ENCODE results near the gene FAM124A. TPM values are rescaled to one million over a fixed set of nuclear protein-coding genes. Genes with fewer than 3 reads are reported as not detected.

Gene FAM124A
- total and polyA plus RNA-seq, 10 of the 15 experiments (the other 5 are each of a cell fraction or from before 2014, with no cell fraction given), result not detected

DNA sequence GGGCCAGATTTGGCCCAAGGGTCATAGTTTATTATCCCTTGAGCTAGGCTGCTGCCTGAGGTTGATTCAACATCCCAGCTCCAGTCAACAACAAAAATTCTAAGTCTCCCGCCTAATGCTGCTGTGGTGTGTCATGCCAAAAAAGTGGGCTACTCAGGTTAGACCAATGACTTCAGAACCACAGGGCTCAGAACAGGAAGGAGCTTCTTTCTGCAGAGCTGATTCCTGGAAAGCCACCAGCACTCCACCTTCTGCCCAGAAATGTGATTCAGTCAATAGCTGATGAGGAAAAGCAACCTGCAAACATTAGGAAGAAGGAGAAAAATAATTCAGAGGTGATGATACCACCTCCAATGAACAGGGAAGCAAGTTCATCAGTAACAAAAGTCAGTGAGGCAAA lies 61.2 kb downstream of the FAM124A start:
- H3K4me3 ChIP-seq, result no peak overlapping the region
- H3K79me2 ChIP-seq (ENCODE audit: control insufficient read depth, insufficient read depth, low read length), result no peaks in the 10 kb centered on the region
- 69% methylated on average over 1 of the region's 1 CpG for WGBS (ENCODE audit: insufficient coverage, insufficient replicate concordance, low lambda C conversion rate, missing lambda C conversion rate)
- H3K36me3 ChIP-seq (ENCODE audit: control insufficient read depth in 2 of 2, insufficient read depth in 2 of 2, low read length in 1 of 2), result no peaks in the 10 kb centered on the region
- no peak overlapping the region for H3K27ac ChIP-seq (ENCODE audit: control insufficient read depth, insufficient read depth)
- ChIA-PET SMC1A (ENCODE audit: uncharacterized antibody, unreplicated experiment) (interaction anchor here (2.5 kb wide), 1 partner anchor 158 kb away, joined by 20 read pairs; no protein-coding TSS in a partner anchor), CTCF (interaction anchor here (1.0 to 2.0 kb wide), 3 partner anchors 10 to 514 kb away, joined by 3 to 14 read pairs (median 6); no protein-coding TSS in a partner anchor), RAD21 (ENCODE audit: unreplicated experiment) (interaction anchor here (0.7 to 1.3 kb wide), 4 partner anchors 15 to 515 kb away, joined by 3 to 5 read pairs (median 3); no protein-coding TSS in a partner anchor), POLR2A (interaction anchor here (0.7 kb wide), 2 partner anchors 161 to 1831 kb away, joined by 3 to 7 read pairs; no protein-coding TSS in a partner anchor)
- H3K4me1 ChIP-seq (ENCODE audit: control insufficient read depth, insufficient read depth, low read length), result no peaks in the 10 kb centered on the region
- no peaks in the 10 kb centered on the region for H3K9me3 ChIP-seq (replicated peaks; ENCODE audit: control insufficient read depth, insufficient read depth, low read length)
- ATAC-seq (no peak), FAIRE-seq (no peak), DNase-seq (ENCODE audit: low read depth, low spot score) (no peak)
- BruUV-seq (replicated peaks), result no TSS peak
- H3K4me2 ChIP-seq (ENCODE audit: control insufficient read depth, insufficient read depth), result no peak overlapping the region
- no peak overlapping the region for H2AFZ ChIP-seq (ENCODE audit: control insufficient read depth, low read depth, low read length)
- H3K9ac ChIP-seq (ENCODE audit: control insufficient read depth, insufficient read depth, low read length), result no peak overlapping the region
- H3K27me3 ChIP-seq (replicated peaks in 1 of 2; ENCODE audit: control insufficient read depth in 2 of 2, insufficient read depth in 2 of 2, low read length in 1 of 2), result no peaks in the 10 kb centered on the region; a peak in 2 of 4 replicates
- TF ChIP-seq PRDM15 (CRISPR knock-in tag; IDR thresholded peaks at IDR 0.05), result no peak
- TF ChIP-seq EED (IDR thresholded peaks at IDR 0.05; ENCODE audit: low read depth), result no peak
- no peak for TF ChIP-seq IKZF1 (conservative IDR thresholded peaks at IDR 0.05)
- TF ChIP-seq ATF7 (IDR thresholded peaks at IDR 0.05; ENCODE audit: low read depth), result no peak
- TF ChIP-seq, protein P1, sequence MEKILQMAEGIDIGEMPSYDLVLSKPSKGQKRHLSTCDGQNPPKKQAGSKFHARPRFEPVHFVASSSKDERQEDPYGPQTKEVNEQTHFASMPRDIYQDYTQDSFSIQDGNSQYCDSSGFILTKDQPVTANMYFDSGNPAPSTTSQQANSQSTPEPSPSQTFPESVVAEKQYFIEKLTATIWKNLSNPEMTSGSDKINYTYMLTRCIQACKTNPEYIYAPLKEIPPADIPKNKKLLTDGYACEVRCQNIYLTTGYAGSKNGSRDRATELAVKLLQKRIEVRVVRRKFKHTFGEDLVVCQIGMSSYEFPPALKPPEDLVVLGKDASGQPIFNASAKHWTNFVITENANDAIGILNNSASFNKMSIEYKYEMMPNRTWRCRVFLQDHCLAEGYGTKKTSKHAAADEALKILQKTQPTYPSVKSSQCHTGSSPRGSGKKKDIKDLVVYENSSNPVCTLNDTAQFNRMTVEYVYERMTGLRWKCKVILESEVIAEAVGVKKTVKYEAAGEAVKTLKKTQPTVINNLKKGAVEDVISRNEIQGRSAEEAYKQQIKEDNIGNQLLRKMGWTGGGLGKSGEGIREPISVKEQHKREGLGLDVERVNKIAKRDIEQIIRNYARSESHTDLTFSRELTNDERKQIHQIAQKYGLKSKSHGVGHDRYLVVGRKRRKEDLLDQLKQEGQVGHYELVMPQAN (conservative IDR thresholded peaks at IDR 0.05), result no peak
- TF ChIP-seq TCF3 (IDR thresholded peaks at IDR 0.05; ENCODE audit: borderline replicate concordance, insufficient read depth, low read depth, low read length), result no peak
- TF ChIP-seq STAT1 (conservative IDR thresholded peaks at IDR 0.05), result no peak
- TF ChIP-seq IKZF2 (IDR thresholded peaks at IDR 0.05), result no peak
- no peak for TF ChIP-seq NFYA (IDR thresholded peaks at IDR 0.05; ENCODE audit: borderline replicate concordance, low read depth, low read length)
- no peak for TF ChIP-seq TCF12 (IDR thresholded peaks at IDR 0.05; ENCODE audit: low read depth, low read length)
- no peak for TF ChIP-seq BCL3 (IDR thresholded peaks at IDR 0.05; ENCODE audit: borderline replicate concordance, insufficient read depth, low read depth, low read length, poor library complexity, severe bottlenecking)
- no peak for TF ChIP-seq ZBED1 (IDR thresholded peaks at IDR 0.05; ENCODE audit: borderline replicate concordance)
- TF ChIP-seq HDGF (IDR thresholded peaks at IDR 0.05), result no peak
- TF ChIP-seq CREM (IDR thresholded peaks at IDR 0.05; ENCODE audit: low read depth), result no peak
- no peak for TF ChIP-seq PAX8 (IDR thresholded peaks at IDR 0.05)
- TF ChIP-seq SMAD1 (IDR thresholded peaks at IDR 0.05; ENCODE audit: low read depth, partially characterized antibody), result no peak
- TF ChIP-seq POLR2AphosphoS2 (IDR thresholded peaks at IDR 0.05; ENCODE audit: low read depth, low read length), result no peak
- no peaks in the 10 kb centered on the region for H4K20me1 ChIP-seq (ENCODE audit: control insufficient read depth, insufficient read depth)
- intact Hi-C loops (cut with micrococcal nuclease; ENCODE audit: unreplicated experiment), result no loop called here
- in situ Hi-C loops (cut with MboI), result no loop called here

Measured in GM12878 (cell line).